NCI-H2107 treated with DMSO at 0.1 percent for 48 hours (cell line): ENCODE results near the gene KLHL18.

Experiments
- DNase-seq: peaks from one replicate; lab custom pipeline; 2025; ENCODE audit not compliant: unreplicated experiment; lab: John Stamatoyannopoulos, UW

KLHL18 gene

GRCh38 chr3:47394140-47394870 lies 111.6 kb downstream of the KLHL18 start:
- no peak for DNase-seq

- DNase-seq: no peak
These were observed 112.1 kb downstream of the KLHL18 start for GRCh38 chr3:47394881-47395280.
